ENCODE data around the gene PRSS53. TPM values are rescaled to one million over a fixed set of nuclear protein-coding genes. Genes with fewer than 3 reads are reported as not detected.
A peak's percentile ranks its signal among the peaks of the same experiment; 100 is the strongest.

PRSS53 gene
- polyA plus RNA-seq, 12 donors: 1.8 to 16.4 (median 4.6) TPM; not detected in 1

DNA sequence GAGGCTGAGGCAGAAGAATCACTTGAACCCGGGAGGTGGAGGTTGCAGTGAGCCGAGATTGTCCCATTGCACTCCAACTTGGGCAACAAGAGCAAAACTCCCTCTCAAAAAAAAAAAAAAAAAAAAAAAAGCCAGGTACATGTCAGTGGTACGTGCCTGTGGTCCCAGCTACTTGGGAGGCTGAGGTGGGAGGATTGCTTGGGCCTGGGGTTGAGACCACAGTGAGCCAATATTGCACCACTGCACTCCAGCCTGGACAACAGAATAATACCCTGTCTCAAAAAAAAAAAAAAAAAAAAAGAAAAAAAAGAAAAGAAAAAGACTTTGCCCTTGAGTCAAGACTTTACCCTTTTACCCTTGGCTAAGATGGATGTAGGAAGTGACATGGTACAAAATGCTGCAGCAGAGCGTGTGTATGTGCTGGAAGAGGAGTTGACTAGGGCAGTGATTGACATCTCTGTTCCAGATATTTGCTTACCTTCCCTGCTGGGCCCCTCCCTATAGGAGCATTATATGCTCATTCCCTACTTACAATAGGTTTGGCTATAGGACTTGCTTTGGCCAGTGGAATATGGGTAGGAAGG is 44.8 kb downstream of the PRSS53 start:
- no peak for DNase-seq

DNA sequence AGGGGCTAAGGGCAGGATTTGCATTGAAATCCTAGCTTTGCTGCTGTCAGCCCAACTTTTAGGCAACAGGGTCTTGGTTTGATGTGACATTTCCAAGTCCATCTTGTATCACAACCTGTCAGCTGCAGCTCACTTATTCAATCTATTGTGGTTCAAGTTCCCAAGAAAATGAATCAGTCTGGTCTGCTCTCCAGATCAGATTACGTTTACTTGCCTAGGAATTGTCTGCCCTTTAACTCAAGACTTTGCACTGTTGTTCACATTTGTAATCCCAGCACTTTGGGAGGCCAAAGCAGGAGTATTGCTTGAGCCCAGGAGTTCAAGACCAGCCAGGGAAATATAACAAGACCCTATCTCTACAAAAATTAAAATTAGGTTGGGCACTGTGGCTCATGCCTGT is 45.4 kb downstream of the PRSS53 start:
- no peak for DNase-seq

DNA sequence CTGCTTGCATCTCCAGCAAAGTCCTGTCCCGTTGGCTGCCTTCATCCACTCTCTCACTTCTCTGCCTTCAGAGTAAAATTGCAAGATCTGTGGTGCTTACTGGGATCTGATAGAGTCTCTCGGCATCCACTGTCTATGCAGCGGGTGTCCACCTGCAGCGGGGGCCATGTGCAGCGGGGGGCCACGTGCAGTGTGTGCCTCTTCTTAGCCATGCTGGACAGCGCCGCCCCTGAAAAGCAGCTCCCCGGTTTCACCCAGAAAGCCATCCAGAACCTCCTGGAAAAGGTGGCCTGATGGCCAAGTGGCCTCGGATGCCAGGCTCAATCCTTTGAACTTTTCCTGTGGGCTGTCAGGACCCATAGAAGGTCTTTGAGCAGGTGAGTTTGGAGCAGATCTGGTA is 45.9 kb downstream of the PRSS53 start:
- DNase-seq: no peak

DNA sequence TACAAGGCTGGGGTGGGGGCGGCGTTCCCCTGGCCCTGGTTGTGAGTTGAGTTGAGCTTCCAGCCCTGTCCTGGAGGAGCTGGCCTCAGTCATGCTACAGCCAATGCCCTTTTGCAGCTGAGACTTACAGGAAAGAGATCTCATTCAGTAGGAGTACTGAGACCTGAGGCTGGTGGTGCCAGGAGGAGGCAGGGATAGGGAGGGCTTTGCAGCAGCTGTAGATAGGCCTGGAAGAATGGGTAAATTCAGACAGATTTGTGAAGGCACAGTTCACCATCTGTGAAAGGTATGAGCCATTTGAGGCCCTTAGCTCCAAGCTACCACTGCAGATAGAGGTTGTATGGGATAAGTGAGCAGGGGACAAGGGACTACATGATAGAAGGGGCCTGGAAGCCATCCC is 49.8 kb downstream of the PRSS53 start:
- no peak for DNase-seq

DNA sequence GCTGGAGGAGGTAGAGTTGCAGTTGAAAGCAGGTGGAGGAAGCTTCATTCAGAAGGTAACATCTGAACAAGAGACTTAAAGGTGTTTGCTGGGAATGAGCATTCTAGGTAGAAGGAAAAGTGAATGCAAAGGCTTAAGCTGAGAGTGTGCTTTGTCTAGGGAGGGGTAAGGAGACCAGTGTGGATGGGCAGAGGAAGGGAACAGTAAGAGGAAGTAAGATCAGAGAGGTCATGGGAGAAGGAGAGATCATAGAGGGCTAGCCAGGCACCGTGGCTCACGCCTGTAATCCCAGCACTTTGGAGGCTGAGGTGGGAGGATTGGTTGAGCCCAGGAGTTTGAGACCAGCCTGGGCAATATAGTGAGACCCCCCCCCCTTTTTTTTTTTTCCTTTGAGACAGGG is 52.1 kb downstream of the PRSS53 start:
- no peak for DNase-seq

DNA sequence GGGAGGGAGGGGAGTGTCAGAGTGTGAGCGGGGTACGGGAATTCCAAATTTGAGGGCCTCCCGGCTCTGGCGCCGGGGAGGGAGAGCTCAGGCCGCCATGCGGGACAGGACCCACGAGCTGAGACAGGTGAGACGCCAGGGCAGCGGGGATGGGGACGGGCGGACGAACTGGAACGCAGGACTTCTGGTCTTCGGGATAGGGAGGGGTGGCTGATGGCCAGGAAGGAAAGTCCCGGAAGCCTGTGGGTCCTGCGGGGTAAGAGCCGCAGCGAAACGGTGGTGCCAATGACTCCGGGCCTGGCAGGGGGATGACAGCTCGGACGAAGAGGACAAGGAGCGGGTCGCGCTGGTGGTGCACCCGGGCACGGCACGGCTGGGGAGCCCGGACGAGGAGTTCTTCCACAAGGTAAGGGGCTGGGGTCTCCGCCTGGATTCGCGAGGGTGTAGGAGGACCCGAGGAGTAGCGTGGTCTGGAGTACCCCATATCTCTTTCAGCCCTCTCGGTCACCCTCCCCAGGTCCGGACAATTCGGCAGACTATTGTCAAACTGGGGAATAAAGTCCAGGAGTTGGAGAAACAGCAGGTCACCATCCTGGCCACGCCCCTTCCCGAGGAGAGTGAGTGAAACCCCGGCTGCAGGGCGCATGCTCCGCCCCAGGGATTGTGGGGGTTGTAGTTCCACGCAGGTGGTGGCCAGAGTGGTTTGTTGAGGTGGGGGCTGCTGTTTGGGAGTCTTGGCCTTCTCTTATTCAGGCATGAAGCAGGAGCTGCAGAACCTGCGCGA is 54.8 kb downstream of the PRSS53 start:
- peak; percentile 91 for DNase-seq

Other genes starting within 250 kb of the PRSS53 start
- gene BCL7C, start 194.9 kb downstream of the PRSS53 start, polyA plus RNA-seq (ENCODE audit: insufficient read length in 12 of 12): 10 to 100 TPM in 11 of 12 donors, not detected in 1; 24.7 to 34.9 (median 27.2) TPM
- gene CTF1, start 192.3 kb downstream of the PRSS53 start, polyA plus RNA-seq (ENCODE audit: insufficient read length in 12 of 12): 10 to 100 TPM in 5 of 12 donors, 1 to 10 TPM in 5, not detected in 2; 8.7 to 15.7 (median 10.5) TPM
- 10 to 100 TPM in 5 of 12 donors, 1 to 10 TPM in 6, not detected in 1; 5.3 to 29.1 (median 9.5) TPM for gene FBXL19, start 165.4 kb downstream of the PRSS53 start, polyA plus RNA-seq (ENCODE audit: insufficient read length in 12 of 12)
- gene ORAI3, start 139.9 kb downstream of the PRSS53 start, polyA plus RNA-seq (ENCODE audit: insufficient read length in 12 of 12): 10 to 100 TPM in 3 of 12 donors, 1 to 10 TPM in 8, not detected in 1; 7.4 to 11.3 (median 8.8) TPM
- 10 to 100 TPM in 9 of 12 donors, 1 to 10 TPM in 2, not detected in 1; 9.5 to 19.5 (median 11.0) TPM for gene SETD1A, start 131.2 kb downstream of the PRSS53 start, polyA plus RNA-seq (ENCODE audit: insufficient read length in 12 of 12)
- gene HSD3B7, start 103.7 kb downstream of the PRSS53 start, polyA plus RNA-seq (ENCODE audit: insufficient read length in 12 of 12): 10 to 100 TPM in 1 of 12 donors, 1 to 10 TPM in 10, not detected in 1; 6.9 to 16.3 (median 9.0) TPM
- gene STX1B, start 78.3 kb downstream of the PRSS53 start, polyA plus RNA-seq (ENCODE audit: insufficient read length in 12 of 12): 1 to 10 TPM in 6 of 12 donors, under 1 TPM in 4, not detected in 2; 0.78 to 7.1 (median 1.5) TPM
- 10 to 100 TPM in 11 of 12 donors, not detected in 1; 33.1 to 71.9 (median 39.3) TPM for gene STX4, start 55.4 kb downstream of the PRSS53 start, polyA plus RNA-seq (ENCODE audit: insufficient read length in 12 of 12)
- 1 to 10 TPM in 11 of 12 donors, not detected in 1; 5.3 to 9.5 (median 7.2) TPM for gene ZNF668, start 14.7 kb downstream of the PRSS53 start, polyA plus RNA-seq (ENCODE audit: insufficient read length in 12 of 12)
- 10 to 100 TPM in 2 of 12 donors, 1 to 10 TPM in 9, not detected in 1; 7.1 to 13.3 (median 9.5) TPM for gene ZNF646, start 14.5 kb downstream of the PRSS53 start, polyA plus RNA-seq (ENCODE audit: insufficient read length in 12 of 12)
- gene VKORC1, start 5.9 kb upstream of the PRSS53 start, polyA plus RNA-seq (ENCODE audit: insufficient read length in 12 of 12): 10 to 100 TPM in 11 of 12 donors, not detected in 1; 50.0 to 71.5 (median 58.6) TPM
- gene BCKDK, start 19.4 kb upstream of the PRSS53 start, polyA plus RNA-seq (ENCODE audit: insufficient read length in 12 of 12): 10 to 100 TPM in 11 of 12 donors, not detected in 1; 19.1 to 30.0 (median 24.8) TPM
- 10 to 100 TPM in 11 of 12 donors, not detected in 1; 41.5 to 63.1 (median 46.7) TPM for gene KAT8, start 28.7 kb upstream of the PRSS53 start, polyA plus RNA-seq (ENCODE audit: insufficient read length in 12 of 12)
- 10 to 100 TPM in 2 of 12 donors, 1 to 10 TPM in 2, under 1 TPM in 6, not detected in 2; 0.16 to 39.2 (median 0.61) TPM for gene PRSS8, start 46.8 kb upstream of the PRSS53 start, polyA plus RNA-seq (ENCODE audit: insufficient read length in 12 of 12)
- gene PRSS36, start 61.1 kb upstream of the PRSS53 start, polyA plus RNA-seq (ENCODE audit: insufficient read length in 12 of 12): 1 to 10 TPM in 8 of 12 donors, under 1 TPM in 2, not detected in 2; 0.92 to 2.0 (median 1.4) TPM
- 1,000 to 10,000 TPM in 1 of 12 donors, 100 to 1,000 TPM in 11; 290 to 4,308 (median 418) TPM for gene FUS, start 91.2 kb upstream of the PRSS53 start, polyA plus RNA-seq (ENCODE audit: insufficient read length in 12 of 12)
- gene PYCARD, start 113.8 kb upstream of the PRSS53 start, polyA plus RNA-seq (ENCODE audit: insufficient read length in 12 of 12): 10 to 100 TPM in 3 of 12 donors, 1 to 10 TPM in 8, not detected in 1; 3.8 to 28.0 (median 6.0) TPM
- 10 to 100 TPM in 11 of 12 donors, not detected in 1; 19.1 to 87.8 (median 58.2) TPM for gene TRIM72, start 125.2 kb upstream of the PRSS53 start, polyA plus RNA-seq (ENCODE audit: insufficient read length in 12 of 12)
- 1 to 10 TPM in 5 of 12 donors, under 1 TPM in 5, not detected in 2; 0.27 to 2.1 (median 0.95) TPM for gene PYDC1, start 128.2 kb upstream of the PRSS53 start, polyA plus RNA-seq (ENCODE audit: insufficient read length in 12 of 12)
- 1 to 10 TPM in 11 of 12 donors, not detected in 1; 2.1 to 9.2 (median 3.2) TPM for gene ITGAM, start 171.0 kb upstream of the PRSS53 start, polyA plus RNA-seq (ENCODE audit: insufficient read length in 12 of 12)

All from muscle of arm (tissue), 12 donors.